ENCODE data around the gene PCDH9. TPM values are rescaled to one million over a fixed set of nuclear protein-coding genes. Genes with fewer than 3 reads are reported as not detected.

PCDH9 gene
- total and polyA plus RNA-seq, 9 donors: 0.18 to 6.5 (median 1.3) TPM

GRCh38 chr13:66994517-66995202 is 235.5 kb downstream of the PCDH9 start:
- DNase-seq: no peak
- no peaks in the 10 kb centered on the region for H3K9me3 ChIP-seq
- no peak overlapping the region for H3K27ac ChIP-seq
- no peaks in the 10 kb centered on the region for H3K36me3 ChIP-seq
- no peaks in the 10 kb centered on the region for H3K4me1 ChIP-seq (ENCODE audit: insufficient read depth)
- TF ChIP-seq CTCF (IDR thresholded peaks at IDR 0.05) (no peak), POLR2A (IDR thresholded peaks at IDR 0.05) (no peak), EP300 (IDR thresholded peaks at IDR 0.05) (no peak)
- no peaks in the 10 kb centered on the region for H3K27me3 ChIP-seq
- H3K4me3 ChIP-seq: no peak overlapping the region
- intact Hi-C loops (cut with DNase I): no loop called here
- 72 to 75% (median 73%) methylated on average over 9 of the region's 9 CpGs for WGBS, 3 donors

GRCh38 chr13:66994097-66994496 is 236.0 kb downstream of the PCDH9 start:
- intact Hi-C loops (cut with DNase I): no loop called here
- Histone ChIP-seq H3K4me3 (no peak overlapping the region), H3K27ac (no peak overlapping the region), H3K4me1 (ENCODE audit: insufficient read depth) (no peaks in the 10 kb centered on the region), H3K9me3 (no peaks in the 10 kb centered on the region), H3K27me3 (no peaks in the 10 kb centered on the region), H3K36me3 (no peaks in the 10 kb centered on the region)
- TF ChIP-seq CTCF (IDR thresholded peaks at IDR 0.05): no peak
- TF ChIP-seq EP300 (IDR thresholded peaks at IDR 0.05): no peak
- TF ChIP-seq POLR2A (IDR thresholded peaks at IDR 0.05): no peak
- peak in 1 of 5 donors; percentile 16 for DNase-seq
- WGBS, 3 donors: 44 to 61% (median 46%) methylated on average over 13 of the region's 13 CpGs

- 89 to 93% (median 92%) methylated on average over 2 of the region's 2 CpGs for WGBS, 3 donors
- Histone ChIP-seq H3K27me3 (no peaks in the 10 kb centered on the region), H3K36me3 (no peaks in the 10 kb centered on the region), H3K4me1 (ENCODE audit: insufficient read depth) (no peaks in the 10 kb centered on the region), H3K9me3 (no peaks in the 10 kb centered on the region), H3K27ac (no peak overlapping the region), H3K4me3 (no peak overlapping the region)
- intact Hi-C loops (cut with DNase I): no loop called here
- TF ChIP-seq POLR2A (IDR thresholded peaks at IDR 0.05) (no peak), CTCF (IDR thresholded peaks at IDR 0.05) (no peak), EP300 (IDR thresholded peaks at IDR 0.05) (no peak)
- DNase-seq: no peak
Measured at GRCh38 chr13:66992719-66993118, 237.4 kb downstream of the PCDH9 start.

GRCh38 chr13:66992183-66992582 is 238.0 kb downstream of the PCDH9 start:
- no peak for TF ChIP-seq POLR2A (IDR thresholded peaks at IDR 0.05)
- no peak for TF ChIP-seq EP300 (IDR thresholded peaks at IDR 0.05)
- no peak for DNase-seq
- no peaks in the 10 kb centered on the region for H3K4me1 ChIP-seq (ENCODE audit: insufficient read depth)
- H3K27ac ChIP-seq: no peak overlapping the region
- no peaks in the 10 kb centered on the region for H3K36me3 ChIP-seq
- H3K9me3 ChIP-seq: no peaks in the 10 kb centered on the region
- intact Hi-C loops (cut with DNase I): no loop called here
- H3K27me3 ChIP-seq: no peaks in the 10 kb centered on the region
- 81 to 87% (median 87%) methylated on average over 3 of the region's 3 CpGs for WGBS, 3 donors
- no peak overlapping the region for H3K4me3 ChIP-seq

- intact Hi-C loops (cut with DNase I): no loop called here
- no peaks in the 10 kb centered on the region for H3K4me1 ChIP-seq (ENCODE audit: insufficient read depth)
- H3K27ac ChIP-seq: no peak overlapping the region
- no peak for DNase-seq
- TF ChIP-seq CTCF (IDR thresholded peaks at IDR 0.05): no peak
- no peak for TF ChIP-seq EP300 (IDR thresholded peaks at IDR 0.05)
- TF ChIP-seq POLR2A (IDR thresholded peaks at IDR 0.05): no peak
- H3K36me3 ChIP-seq: no peaks in the 10 kb centered on the region
- H3K4me3 ChIP-seq: no peak overlapping the region
- H3K9me3 ChIP-seq: no peaks in the 10 kb centered on the region
- H3K27me3 ChIP-seq: no peaks in the 10 kb centered on the region
Measured at GRCh38 chr13:66984241-66984640, 245.9 kb downstream of the PCDH9 start.
